Stimulated activated CD8-positive, alpha-beta memory T cell treated with anti-CD3 and anti-CD28 coated beads, Interleukin-12 subunit alpha, Interleukin-12 subunit beta, amount 100 ng/mL, for 1 hour (primary cell): ENCODE results near the gene SALL3.

ENCODE experiments used
- DNase-seq: peaks from one replicate; pipeline ENCODE4 v3.0.0-alpha.2; 2020; ENCODE audit warnings: low read depth

Gene SALL3

DNA sequence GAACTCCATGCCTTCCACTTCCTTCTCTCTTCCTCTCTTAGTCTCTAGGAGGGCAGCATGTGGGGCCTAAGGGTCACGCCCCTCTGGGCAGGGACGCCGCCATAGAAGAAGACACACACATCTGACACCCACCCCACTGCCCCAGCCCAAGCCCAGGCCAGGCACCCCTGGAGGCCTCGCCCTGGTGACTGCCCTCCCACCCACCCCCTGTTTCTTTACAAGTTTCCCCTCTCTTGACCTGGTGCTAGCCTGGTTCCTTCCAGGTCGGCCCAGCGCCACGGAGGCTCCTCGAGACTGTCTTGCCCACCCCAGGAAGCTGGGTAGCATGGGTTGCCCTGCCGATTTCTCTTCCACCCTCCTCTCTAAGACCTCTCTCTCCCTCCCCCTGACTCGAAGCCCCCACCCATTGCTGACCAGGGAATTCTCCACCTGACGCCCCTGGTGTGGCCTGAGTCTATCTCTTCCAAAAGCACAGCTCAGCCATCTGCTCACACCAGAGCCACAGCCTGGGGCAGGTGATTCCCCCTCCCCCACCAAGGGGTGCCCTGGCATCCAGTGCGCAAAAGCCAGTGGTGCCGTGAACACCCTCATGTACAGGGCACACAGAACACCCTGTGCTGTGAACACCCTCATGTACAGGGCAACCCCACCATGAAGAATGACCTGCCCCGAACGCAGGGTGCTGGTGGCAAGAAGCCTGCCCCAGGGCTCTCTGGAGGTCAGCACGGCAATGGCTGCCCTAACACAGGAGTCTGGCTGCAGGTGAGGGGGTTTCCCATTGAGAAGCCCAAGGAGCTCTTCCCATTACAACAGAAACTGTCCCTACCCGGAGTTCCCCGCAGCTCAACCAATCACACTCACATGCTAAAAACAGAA lies 13.5 kb upstream of the SALL3 start:
- DNase-seq: no peak

DNA sequence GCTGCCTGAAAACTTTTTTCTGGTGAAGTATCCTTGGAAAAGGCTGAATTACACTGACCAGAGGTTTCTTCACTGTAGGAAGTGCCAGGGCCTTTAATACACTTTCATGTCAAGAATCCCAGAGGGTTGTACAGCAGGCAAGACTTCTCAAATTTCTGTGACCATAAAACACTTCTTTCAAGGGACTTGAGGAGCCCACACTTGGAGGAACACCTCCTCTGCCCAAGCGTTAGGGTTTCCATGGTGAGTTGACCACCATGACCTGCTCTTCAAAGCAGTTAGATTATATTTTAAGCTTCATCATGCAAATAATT lies 12.9 kb upstream of the SALL3 start:
- no peak for DNase-seq

DNA sequence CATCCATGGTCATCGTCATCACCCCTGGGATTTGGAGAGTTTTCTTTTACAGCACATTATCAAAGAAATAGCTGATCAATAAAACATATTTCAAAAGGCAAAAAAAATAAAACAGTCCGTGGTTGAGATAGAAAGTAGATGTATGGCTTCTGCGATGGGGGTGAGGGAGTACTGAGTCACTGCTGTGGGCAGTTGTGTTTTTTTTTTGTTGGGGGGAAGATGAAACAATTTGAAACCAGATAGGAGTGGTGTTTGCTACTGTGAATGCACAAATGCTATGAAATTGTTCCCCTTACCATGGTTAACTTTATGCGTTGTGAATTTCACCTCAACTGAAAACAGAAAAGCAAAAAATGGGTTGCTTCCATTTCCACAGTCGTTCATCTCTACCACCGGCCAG lies 11.9 kb upstream of the SALL3 start:
- DNase-seq: no peak

DNA sequence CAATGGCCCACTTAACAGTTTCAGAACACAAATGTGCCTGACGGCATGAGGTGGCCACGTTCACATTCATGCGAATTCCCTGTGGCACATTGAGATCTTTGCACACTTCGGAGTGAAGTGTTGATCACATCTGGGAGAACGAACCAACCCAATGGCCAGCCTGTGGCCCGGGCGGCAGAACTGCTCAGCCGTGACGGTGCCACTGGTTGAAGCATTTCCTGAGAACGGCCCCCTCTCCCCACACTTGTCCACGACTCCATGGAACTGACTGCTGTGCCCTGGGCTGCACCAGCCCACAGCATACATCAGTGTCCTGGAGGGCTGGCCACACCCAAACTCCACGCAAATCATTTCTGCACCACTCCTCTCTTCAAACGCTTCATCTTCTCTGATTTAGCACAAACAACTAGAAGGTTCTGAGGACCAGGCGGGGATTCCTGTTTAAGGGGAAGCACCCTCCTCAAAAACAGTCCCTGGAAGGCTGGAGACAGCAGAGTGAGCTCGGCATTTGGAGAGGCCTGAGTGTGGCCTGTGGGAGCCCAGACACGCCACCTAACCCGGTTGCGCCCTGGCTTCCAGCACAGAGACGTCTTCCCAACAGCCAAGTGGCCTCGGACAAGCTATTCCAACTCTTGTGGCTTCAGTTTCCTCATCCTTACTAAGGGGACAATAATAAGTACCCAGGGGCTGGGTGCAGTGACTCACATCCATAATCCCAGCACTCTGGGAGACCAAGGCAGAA lies 9.9 kb upstream of the SALL3 start:
- no peak for DNase-seq

DNA sequence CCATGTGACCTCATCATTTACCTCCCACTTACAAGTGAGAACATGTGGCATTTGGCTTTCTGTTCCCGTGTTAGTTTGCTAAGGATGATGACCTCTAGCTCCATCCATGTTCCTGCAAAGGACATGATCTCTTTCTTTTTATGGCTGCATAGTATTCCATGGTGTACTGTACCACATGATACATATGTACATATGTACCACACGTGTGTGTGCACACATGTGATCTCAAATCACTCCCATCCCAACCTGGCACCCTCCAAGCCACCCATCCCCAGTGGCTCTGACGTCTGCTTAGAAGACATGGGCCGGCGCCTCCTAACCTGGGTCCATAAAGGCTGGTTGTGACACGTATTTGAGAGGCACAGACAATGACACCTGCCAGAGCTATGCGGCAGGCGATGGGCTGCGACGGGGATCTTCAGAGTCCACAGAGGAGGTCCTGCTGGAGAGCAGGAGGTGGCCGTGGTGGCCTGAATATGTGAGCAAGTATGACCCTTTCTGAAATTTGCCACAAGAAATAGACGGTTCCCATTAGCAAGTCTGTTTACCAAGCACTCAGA lies 8.8 kb upstream of the SALL3 start:
- no peak for DNase-seq

DNA sequence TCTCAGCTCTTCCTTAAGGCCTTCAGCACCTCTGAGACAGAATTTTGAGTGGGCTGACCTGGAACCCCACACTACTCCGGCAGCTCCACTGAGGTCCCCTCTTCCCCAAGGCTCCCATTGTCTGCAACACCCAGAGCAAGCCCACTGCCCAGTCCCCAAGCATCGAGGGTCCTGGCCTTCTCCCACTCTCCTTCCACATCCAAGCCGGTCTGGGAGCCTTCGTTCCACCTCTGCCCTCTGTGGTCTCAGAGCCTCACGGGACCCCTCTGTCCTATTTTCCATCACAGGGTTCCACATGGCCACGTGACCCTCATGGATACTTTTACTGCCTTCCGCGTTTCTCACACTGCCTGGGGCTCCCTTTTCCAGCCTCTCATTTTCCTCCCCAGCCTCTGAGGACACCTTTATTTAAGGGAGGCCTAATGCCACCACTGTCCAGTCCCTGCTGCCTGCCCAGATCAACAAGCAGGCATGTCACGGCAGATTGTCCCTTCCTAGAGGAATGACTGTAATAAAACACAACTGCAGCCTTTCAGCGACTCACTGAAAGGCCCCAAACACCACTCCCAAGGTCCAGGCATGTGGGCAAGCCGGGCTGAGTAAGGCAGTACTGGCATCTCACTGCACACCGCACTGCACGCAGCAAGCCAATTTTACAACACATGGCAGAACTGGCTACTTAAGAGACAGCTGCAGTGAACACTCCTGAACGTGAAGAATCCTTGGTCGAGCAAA lies 7.9 kb upstream of the SALL3 start:
- no peak for DNase-seq

DNA sequence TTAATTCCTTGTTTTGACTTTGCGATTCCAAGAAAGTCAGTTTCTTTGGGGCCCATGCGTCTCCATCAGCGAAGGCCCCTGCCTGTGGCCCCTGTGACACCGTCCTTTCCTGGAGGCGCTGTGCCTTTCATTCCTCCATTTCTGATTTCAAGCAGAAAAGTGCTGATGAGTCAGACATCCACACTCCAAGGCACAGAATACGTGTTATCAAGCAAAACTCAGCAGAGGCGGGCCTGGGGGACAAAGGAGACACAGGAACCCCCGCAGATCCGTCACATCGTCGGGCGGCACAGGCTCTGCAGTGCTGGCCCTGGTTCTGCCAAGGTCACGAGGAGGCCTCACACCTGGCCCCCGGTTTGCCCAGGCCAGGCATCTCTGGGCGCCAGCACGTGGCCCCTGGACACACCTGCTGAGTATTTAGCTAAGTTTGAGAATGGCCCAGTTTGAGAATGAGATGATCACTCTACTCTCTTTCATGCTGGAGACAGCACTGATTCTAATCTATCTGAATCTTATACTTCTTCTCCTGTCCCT lies 7.2 kb upstream of the SALL3 start:
- DNase-seq: no peak

DNA sequence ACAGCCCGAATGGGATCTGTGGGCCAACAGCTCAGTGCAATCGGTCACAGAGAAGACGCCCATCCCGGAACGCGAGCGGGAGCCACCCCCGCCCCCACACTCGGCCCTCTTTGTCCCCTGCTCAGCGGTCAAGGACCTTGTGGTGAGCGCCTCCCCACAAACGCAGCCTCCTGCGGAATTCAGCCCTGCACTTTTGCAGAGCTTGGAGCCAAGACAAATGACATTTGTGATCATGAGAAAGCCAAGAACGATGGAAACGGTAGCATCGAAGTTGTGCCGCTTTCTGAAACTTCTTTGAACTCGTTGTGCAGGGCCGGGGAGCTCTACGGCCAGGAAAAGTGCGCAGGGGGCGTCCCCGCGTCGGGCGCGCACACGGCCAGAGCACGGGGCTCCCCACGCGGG lies 6.7 kb upstream of the SALL3 start:
- DNase-seq: no peak

DNA sequence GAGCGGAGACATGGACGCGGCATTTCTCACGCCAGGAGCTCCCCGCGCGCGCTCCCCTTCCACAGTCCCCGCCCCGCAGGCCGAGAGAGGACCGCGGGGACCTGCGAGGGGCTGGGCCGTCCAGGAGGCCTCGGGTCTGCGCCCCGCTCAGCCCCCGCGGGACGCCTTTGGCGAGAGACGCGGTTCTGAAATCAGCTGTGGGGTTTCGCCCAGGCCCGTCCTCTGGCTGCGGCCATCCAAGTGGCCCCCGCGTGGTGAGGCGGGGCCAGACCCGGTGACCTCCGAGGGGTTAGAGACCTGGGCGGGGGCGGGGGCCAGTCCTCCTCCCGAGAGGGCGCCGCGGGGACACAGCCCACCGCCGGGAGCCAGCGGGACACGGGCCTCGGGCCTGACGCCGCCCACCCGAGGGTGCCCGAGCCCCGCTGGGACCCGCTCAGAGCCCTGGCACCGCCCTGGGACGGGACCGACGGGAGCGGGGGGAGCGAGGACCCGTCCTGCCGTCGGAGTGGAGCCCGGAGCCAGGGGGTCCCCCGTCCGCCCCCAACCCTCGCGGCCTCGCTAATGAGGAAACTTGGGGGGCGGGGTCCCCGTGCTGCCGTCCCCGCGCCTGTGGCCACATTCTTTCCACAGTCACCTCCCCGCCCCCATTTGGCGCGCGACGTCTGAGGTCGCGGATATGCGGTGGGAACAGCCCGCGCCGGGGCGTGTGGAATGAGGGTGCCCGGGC lies 6.1 kb upstream of the SALL3 start:
- no peak for DNase-seq

DNA sequence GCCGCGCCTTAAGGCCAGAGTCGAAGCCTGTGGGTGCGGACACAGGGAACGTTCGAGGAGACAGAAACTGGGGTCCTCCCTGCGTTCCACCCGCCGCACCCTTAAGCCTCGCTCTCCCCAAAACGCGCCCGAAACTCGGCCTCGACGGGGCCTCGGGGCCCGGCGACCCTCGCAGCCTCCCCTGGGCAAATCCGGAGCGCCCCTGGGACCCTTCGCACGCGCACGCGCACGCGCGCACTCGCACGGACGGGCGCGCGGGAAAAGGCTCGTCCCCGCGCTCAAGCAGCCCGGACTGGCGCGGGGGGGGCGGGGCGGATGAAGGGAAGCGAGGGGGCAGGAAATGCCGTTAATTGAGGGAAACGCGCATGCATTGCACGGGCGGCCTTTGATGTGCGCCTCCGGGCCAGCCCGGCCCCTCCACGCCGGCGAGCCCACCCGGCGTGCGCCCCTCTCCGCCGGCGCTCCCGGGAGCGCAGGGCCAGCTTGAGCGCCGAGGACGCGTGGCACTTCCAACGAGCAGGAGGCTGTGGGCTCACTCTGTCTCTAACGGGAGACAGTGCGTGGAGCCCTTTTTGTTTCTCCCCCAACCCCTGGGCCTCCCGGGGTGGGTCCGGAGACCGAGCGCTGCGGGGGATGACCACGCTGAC lies 5.4 kb upstream of the SALL3 start:
- DNase-seq: no peak

DNA sequence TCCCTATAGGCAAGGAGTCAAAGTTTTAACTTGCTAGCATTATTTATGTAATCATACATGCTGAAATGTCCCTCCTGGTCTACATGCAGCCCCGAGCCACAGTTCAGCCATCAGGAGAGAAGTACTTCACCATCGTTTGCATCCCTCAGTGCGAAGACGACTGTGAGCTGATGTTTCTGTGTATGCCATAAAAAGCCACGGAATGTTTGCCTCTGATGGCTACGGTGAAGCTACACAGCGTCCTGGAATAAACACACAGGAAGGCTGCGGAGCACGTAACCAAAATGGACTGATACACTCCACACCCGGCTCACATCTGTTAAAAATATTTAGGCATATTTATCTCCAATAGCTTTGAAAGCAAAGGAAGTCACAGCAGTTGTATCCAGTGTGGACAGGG lies 4.3 kb upstream of the SALL3 start:
- DNase-seq: no peak

DNA sequence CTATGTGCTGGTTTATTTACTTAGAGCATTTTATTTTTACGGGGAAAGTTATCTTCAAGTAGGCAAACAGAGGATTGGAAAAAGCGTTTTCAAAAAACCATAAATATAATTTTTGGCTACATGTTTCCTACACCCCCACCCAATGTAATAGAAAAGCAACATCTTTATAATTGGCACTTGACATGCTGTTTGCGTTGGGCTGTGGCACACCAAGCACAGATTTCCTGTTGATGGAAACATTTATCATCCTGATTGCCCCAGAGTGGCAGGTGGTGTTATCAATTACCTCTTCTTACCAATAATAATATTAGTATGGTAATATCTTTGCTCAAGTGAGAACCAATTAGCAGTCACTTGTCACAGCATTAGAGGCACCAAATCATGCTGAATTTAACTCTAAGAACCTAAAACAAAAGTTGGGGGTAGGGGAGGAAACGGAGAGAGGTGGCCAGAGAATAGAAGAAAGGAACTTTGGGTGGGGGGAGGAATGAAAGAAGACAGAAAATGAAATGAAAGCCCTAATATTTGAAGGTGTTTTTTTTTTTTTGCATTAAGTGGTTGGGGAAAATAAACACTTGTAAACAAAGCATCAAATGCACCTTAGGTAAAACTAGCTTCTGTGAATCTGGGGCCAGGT lies 3.8 kb upstream of the SALL3 start:
- no peak for DNase-seq

DNA sequence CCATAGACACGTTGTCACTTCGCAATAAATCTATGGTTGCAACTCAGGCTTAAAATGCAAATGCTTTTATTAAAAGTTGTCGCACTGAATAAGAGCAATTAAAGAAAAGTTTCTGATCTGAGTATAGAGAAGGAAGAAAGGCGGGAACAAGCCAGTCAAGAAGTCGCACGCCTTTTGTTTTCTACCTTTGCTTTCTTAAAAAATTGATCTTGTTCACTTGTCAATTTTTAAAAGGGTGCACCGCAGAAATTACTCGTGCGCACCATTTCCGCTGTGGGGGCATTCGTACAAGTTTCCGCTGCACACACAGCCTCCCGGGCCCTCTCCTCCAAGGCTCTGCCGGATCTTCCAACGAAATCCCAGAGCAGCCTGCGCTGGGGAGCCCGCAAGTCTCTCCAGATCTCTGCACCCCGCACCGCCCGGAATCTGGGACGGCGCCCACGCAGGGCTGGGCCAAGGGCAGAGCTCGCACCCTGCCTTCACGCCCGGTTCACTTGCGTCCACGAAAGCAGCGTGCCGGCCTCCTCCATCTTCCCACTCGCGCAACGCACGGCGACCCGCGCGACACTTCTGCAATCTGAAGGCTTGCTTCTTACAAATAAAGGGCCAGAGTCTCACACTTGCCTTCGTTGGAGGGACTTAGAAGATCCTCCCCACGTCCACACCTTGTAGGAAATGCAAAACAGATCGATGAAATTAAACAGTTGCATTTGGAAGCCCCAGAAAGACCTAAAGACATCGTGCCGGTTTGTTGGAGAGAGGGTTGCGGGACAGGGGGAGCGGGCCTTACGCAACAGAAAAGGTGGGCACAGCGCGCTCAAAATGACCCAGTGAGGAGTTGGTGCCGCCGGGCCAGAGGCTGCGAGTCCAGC lies 2.6 kb upstream of the SALL3 start:
- DNase-seq: no peak

DNA sequence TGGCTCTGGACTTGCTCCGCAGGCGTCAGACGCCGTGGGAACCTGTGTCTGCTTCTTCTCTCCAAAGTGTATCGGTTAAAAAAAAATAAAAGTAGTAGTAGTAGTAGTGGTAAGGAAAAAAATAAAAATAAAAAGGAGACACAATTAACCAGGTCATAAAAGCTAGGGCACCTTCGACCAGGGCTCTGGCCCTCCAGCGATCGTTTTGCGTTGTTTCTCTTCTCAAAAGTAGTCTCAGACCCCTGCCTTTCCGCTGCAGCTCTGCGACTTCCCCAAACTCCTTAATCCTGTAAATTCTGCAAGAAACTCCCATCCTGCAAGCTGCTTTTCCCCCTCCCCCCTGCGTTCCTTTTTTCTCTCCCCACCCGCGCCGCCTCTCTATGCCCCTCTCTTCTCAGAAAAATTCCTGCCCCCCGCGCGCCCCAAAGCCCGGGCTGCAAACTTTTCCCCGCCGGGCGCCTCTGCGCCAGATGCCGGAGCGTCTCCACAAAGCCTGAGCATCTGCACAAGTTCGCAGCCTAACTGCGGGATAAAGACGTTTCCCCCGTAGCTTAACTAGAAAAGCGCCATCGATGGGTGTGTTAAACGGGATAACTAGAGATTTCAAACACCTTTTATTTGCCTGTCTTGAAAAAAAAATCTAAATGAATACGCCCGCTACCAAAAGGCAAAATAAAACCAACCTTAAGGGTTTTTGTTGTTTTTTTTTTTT lies 1.8 kb upstream of the SALL3 start:
- DNase-seq: no peak

DNA sequence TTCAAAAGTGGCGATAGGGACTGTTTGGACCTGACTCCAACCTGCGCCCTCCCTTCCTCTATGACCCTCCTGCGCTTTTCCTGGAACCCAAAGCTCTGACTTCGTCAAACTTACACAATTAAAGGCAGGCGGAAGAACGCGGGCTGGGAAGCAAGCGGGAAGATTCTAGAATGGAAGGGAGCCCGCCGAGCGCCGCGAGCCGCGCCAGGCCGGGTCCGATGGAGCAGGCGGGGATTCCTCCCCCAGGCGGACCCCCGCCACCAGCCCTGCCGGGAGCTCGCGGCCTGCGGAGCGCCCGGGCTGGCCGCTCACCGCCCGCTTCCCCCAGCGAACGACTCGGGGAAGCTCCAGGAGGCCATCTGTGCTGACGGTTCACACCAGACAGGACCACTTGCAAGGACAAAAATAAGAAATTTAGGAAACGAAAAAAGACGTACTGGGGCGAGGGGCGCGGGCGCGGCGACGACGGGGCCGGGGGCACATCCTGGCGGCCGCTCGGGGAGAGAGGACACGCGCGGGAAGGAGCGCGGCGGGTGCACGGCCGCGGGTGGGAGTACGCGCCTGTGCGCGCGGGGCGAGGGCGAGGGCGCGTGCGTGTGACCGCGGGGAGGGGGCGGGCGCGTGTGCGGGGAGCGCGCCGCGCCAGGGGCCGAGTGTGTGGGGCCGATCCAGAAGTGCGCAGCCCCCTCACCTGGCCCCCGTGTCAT lies 1.1 kb upstream of the SALL3 start:
- no peak for DNase-seq

DNA sequence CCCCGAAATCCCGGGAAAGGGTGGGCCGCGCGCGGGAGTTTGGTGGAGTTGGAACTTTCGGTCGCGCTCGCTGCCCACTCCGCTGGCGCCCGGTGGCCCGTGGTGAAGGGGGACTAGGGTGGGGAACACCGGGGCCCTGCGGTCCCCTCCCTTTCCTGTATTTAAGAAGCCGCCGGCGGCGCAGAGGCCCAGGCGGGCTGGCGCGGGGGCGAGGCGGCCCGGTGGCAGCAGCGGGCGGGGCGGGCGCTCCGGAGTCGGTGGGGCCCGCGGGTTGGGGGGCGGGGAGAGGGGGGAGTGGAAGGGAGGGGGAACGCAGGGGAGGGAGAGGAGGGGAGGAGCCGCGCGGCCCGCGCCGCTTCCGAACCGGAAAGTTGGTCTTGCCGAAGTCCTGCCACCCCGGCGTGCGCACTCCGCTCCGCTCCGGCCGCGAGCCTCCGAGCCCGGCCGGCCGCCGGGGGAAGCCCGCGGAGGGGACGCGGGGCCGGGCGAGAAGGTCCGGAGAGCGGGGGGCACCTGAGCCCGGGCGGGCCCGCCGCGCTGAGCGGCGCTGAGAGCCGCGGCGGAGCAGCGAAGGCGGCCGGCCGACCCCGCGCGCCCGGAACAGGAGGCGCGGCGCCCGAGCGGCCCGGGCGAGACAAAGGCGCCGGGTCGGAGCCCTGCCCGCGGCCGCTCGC lies 425 bp upstream of the SALL3 start:
- DNase-seq: no peak

DNA sequence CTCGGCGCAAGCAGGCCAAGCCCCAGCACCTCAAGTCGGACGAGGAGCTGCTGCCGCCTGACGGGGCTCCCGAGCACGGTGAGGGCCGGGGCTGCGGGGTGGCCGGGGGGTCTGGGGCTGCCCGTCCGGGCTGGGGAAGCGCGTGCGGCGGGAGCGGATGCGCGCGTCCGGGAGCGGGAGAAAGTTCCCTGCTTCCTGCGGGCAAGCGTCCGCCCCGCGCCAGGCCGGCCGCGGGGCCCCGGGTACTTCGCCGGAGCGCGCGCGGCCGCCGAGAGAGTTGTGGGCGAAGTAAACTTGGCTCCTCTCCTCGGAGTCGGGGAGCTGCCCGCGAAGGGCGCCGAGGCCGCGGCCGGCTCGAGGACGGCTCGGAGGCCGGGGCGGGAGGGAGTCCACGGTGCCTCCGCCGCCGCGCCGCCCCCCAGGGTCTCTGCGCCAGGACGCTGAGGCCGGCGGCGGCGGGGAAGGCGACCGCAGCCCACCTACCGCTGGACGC lies 707 bp downstream of the SALL3 start:
- DNase-seq: no peak
